ENCODE measurements around the gene SLC4A1. TPM values are rescaled to one million over a fixed set of nuclear protein-coding genes. Genes with fewer than 3 reads are reported as not detected.

Gene SLC4A1
- total RNA-seq = 23.6 TPM

GRCh38 chr17:44267818-44268490 lies at the start of gene SLC4A1:
Gene SLC4A1 (minus strand): TSS chr17:44268135. CDS start chr17:44262866, 5,269 bp downstream.

GRCh38 chr17:44308320-44308818 lies 40.4 kb upstream of the SLC4A1 start, which contains the start of gene RUNDC3A:
Gene RUNDC3A (plus strand): TSS chr17:44308601. CDS start chr17:44308833, 232 bp downstream.

GRCh38 chr17:44219616-44220212 lies 48.2 kb downstream of the SLC4A1 start, which contains the start of gene UBTF:
Gene UBTF (minus strand): TSS chr17:44219675. CDS start chr17:44218229, 1,446 bp downstream.

GRCh38 chr17:44199553-44200477 lies 68.1 kb downstream of the SLC4A1 start, which contains the start of gene ATXN7L3:
Gene ATXN7L3 (minus strand): TSS chr17:44199884. CDS start chr17:44198070, 1,814 bp downstream.

Other genes with a start within 250 kb of the SLC4A1 start
- 23.1 TPM for gene LSM12, start 201.5 kb downstream of the SLC4A1 start, total RNA-seq
- gene G6PC3, start 197.4 kb downstream of the SLC4A1 start, total RNA-seq = 28.3 TPM
- gene HDAC5, start 144.5 kb downstream of the SLC4A1 start, total RNA-seq = 117 TPM
- 2.0 TPM for gene HROB, start 126.2 kb downstream of the SLC4A1 start, total RNA-seq
- gene ASB16, start 97.4 kb downstream of the SLC4A1 start, total RNA-seq = 2.4 TPM
- 32.6 TPM for gene TMUB2, start 81.2 kb downstream of the SLC4A1 start, total RNA-seq
- gene ATXN7L3, start 68.3 kb downstream of the SLC4A1 start, total RNA-seq = 43.7 TPM
- 133 TPM for gene UBTF, start 48.5 kb downstream of the SLC4A1 start, total RNA-seq
- 36.4 TPM for gene RUNDC3A, start 40.5 kb upstream of the SLC4A1 start, total RNA-seq
- 49.3 TPM for gene SLC25A39, start 56.7 kb upstream of the SLC4A1 start, total RNA-seq
- gene GRN, start 77.2 kb upstream of the SLC4A1 start, total RNA-seq = 158 TPM
- 52.0 TPM for gene FAM171A2, start 95.7 kb upstream of the SLC4A1 start, total RNA-seq
- gene ITGA2B, start 121.5 kb upstream of the SLC4A1 start, total RNA-seq = 9.0 TPM
- 81.4 TPM for gene GPATCH8, start 235.3 kb upstream of the SLC4A1 start, total RNA-seq